ENCODE data around the gene SLC25A38. TPM values are rescaled to one million over a fixed set of nuclear protein-coding genes. Genes with fewer than 3 reads are reported as not detected.

Gene SLC25A38
- total and polyA plus RNA-seq, 9 of the 15 experiments (the other 6 are each of a cell fraction or from before 2014, with no cell fraction given), result 13.5 to 51.1 (median 30.6) TPM

DNA sequence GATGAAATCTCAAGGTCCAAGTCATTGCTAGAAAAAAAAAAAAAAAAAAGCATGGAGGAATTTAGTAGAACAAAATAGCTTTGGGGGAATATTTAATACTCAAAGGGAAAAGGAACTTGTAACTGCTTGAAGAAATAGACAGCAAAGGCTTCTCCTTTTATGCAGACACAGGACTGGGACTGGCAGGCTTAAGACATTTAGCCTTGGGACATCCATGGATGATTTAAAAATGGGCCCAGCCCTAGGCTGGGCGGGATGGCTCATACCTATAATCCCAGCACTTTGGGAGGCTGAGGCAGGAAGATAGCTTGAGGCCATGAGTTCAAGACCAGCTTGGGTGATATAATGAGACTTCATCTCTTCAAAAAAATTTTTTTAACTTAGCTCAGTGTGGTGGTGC, 43.1 kb downstream of the SLC25A38 start (continued):
- TF ChIP-seq, protein P1, sequence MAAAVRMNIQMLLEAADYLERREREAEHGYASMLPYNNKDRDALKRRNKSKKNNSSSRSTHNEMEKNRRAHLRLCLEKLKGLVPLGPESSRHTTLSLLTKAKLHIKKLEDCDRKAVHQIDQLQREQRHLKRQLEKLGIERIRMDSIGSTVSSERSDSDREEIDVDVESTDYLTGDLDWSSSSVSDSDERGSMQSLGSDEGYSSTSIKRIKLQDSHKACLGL (CRISPR knock-in tag; IDR thresholded peaks at IDR 0.05; ENCODE audit: borderline replicate concordance, poor library complexity, severe bottlenecking), result no peak
- TF ChIP-seq, protein P2, sequence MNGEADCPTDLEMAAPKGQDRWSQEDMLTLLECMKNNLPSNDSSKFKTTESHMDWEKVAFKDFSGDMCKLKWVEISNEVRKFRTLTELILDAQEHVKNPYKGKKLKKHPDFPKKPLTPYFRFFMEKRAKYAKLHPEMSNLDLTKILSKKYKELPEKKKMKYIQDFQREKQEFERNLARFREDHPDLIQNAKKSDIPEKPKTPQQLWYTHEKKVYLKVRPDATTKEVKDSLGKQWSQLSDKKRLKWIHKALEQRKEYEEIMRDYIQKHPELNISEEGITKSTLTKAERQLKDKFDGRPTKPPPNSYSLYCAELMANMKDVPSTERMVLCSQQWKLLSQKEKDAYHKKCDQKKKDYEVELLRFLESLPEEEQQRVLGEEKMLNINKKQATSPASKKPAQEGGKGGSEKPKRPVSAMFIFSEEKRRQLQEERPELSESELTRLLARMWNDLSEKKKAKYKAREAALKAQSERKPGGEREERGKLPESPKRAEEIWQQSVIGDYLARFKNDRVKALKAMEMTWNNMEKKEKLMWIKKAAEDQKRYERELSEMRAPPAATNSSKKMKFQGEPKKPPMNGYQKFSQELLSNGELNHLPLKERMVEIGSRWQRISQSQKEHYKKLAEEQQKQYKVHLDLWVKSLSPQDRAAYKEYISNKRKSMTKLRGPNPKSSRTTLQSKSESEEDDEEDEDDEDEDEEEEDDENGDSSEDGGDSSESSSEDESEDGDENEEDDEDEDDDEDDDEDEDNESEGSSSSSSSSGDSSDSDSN (IDR thresholded peaks at IDR 0.05; ENCODE audit: borderline replicate concordance in 1 of 2, low read depth in 2 of 2, low read length in 2 of 2), result no peak
- TF ChIP-seq FOS (IDR thresholded peaks at IDR 0.05; ENCODE audit: extremely low read depth, insufficient read length), result no peak
- TF ChIP-seq ZNF282 (CRISPR knock-in tag; IDR thresholded peaks at IDR 0.05), result no peak
- no peak for TF ChIP-seq ZNF280A (IDR thresholded peaks at IDR 0.05; ENCODE audit: low read depth, partially characterized antibody)
- TF ChIP-seq CSDE1 (IDR thresholded peaks at IDR 0.05), result no peak
- no peak for TF ChIP-seq XRCC5 (IDR thresholded peaks at IDR 0.05; ENCODE audit: low read depth, low read length)

Measured in K562 (cell line).